ENCODE results near the gene TWF1.
A peak's percentile ranks its signal among the peaks of the same experiment; 100 is the strongest.

The TWF1 gene

DNA sequence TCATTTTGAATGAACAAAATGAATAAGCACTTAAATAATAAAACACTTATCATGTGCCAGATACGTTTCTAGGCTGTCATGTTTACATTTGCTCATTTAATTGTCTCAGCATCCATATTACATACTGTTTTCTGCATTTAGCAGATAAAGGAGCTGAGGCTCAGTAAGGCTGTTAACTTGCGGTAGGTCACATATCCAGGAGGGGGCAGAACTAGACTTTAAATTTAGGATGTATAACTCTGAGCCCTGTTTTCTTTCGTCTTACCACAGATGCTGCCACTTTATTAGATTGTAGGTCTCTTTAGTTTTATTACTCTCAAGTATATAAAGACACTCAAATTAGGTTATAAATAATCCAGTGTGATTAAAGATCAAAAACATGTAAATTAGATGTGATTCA is 29.6 kb downstream of the TWF1 start:
- peak; percentile 50 for DNase-seq (ENCODE audit: low read depth)
- TF ChIP-seq, protein P1, sequence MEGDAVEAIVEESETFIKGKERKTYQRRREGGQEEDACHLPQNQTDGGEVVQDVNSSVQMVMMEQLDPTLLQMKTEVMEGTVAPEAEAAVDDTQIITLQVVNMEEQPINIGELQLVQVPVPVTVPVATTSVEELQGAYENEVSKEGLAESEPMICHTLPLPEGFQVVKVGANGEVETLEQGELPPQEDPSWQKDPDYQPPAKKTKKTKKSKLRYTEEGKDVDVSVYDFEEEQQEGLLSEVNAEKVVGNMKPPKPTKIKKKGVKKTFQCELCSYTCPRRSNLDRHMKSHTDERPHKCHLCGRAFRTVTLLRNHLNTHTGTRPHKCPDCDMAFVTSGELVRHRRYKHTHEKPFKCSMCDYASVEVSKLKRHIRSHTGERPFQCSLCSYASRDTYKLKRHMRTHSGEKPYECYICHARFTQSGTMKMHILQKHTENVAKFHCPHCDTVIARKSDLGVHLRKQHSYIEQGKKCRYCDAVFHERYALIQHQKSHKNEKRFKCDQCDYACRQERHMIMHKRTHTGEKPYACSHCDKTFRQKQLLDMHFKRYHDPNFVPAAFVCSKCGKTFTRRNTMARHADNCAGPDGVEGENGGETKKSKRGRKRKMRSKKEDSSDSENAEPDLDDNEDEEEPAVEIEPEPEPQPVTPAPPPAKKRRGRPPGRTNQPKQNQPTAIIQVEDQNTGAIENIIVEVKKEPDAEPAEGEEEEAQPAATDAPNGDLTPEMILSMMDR (IDR thresholded peaks at IDR 0.05; ENCODE audit: insufficient read depth, low read depth, low read length, missing control alignments) = peak; percentile 49
- H3K4me3 ChIP-seq (ENCODE audit: low read length) = no peak overlapping the region

DNA sequence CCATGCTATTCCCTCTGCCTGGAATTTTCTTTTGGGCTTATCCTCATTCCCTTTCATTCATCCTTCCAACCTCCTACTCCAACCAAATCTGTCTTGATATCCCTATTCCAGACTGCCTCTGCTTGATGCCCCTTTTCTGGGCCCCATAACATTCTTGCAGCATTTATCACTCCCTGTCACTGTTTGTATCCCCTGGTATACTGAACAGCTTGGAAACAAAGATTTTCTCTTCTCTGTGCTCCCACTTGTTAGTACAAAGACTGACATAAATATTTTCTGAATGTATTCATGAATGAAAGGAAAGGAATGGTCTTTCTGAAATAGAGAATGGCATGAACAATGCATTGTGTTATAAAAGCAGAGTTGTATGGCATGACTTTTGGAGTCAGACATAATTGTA is 39.8 kb downstream of the TWF1 start:
- DNase-seq (ENCODE audit: low read depth) = no peak
- TF ChIP-seq, protein P1 (IDR thresholded peaks at IDR 0.05; ENCODE audit: insufficient read depth, low read depth, low read length, missing control alignments) = no peak
- H3K4me3 ChIP-seq (ENCODE audit: low read length) = no peak overlapping the region

DNA sequence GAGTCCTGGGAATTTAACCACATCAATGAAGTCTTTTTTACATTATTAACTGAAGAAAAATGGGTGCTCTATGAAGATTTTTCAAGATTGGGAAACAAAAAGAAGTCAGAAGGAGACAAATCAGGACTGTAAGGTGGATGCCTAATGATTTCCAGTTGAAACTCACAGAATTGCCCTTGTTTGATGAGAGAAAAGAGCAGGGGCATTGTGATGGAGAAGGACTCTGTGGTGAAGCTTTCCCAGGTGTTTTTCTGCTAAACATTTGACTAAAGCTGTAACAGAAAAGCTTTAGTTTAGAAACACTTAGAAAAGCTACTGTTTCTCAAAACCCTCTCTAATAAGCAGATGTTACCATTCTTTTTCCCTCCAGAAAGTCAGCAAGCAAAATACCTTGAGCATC is 41.6 kb downstream of the TWF1 start:
- no peak overlapping the region for H3K4me3 ChIP-seq (ENCODE audit: low read length)
- TF ChIP-seq, protein P1 (IDR thresholded peaks at IDR 0.05; ENCODE audit: insufficient read depth, low read depth, low read length, missing control alignments) = no peak
- no peak for DNase-seq (ENCODE audit: low read depth)

DNA sequence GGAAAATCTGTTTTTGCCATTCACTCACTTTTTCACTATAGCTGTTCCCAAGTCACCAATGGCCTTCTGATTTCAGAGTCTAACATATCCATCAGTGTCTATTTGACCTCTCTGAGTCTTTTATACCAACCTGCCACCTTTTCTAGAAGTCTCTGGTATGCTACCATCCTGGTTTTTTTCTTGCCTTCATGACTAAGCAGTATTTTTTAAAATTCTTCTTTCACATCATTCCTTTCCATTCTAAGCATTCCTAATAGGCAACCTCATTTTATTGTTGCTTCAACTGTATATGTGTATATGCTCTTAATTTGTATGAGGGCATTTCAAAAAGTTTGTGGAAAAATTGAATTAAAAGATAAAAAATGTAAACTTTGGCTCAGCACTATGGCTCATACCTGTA is 42.3 kb downstream of the TWF1 start:
- DNase-seq (ENCODE audit: low read depth) = no peak
- TF ChIP-seq, protein P1 (IDR thresholded peaks at IDR 0.05; ENCODE audit: insufficient read depth, low read depth, low read length, missing control alignments) = no peak
- H3K4me3 ChIP-seq (ENCODE audit: low read length) = no peak overlapping the region

DNA sequence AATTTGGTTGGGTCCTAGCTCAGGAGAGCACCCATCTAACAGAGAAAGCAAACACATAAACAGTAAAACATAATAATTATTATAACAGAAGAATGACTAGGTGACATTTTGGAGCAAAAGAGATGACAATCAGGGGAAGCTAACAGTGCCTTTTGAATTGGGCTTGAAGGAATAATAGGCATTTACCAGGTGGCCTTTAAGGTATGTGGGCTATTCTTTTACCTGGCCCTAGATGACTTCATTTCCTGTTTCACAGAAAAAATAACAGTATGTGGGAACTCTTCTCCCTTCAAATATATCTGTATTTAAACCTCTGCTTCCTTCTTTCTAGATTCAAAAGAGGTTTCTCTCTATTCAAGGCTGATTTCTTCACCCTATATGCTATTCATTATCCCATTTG is 43.5 kb downstream of the TWF1 start:
- peak; percentile 5 for DNase-seq (ENCODE audit: low read depth)
- TF ChIP-seq, protein P1 (IDR thresholded peaks at IDR 0.05; ENCODE audit: insufficient read depth, low read depth, low read length, missing control alignments) = no peak
- H3K4me3 ChIP-seq (ENCODE audit: low read length) = no peak overlapping the region

DNA sequence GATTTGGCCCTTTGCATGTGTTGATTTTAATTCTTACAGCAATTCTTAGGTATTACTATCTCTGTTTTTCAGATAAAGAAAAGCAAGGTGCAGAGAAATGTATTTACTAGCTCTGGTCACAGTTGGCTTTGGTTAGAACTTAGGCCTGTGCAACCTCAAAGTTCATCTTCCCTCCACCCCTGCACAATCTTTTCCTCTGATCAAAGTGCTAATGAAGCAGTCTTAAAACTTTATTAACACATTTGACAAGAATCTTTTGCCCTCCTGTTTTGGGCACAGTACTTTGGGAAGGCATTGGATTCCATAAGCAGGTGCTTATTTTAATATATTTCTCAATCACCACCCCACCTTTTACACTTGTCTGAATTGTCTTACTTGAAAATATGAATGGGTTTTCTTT is 44.6 kb downstream of the TWF1 start:
- H3K4me3 ChIP-seq (ENCODE audit: low read length) = no peak overlapping the region
- TF ChIP-seq, protein P1 (IDR thresholded peaks at IDR 0.05; ENCODE audit: insufficient read depth, low read depth, low read length, missing control alignments) = no peak
- no peak for DNase-seq (ENCODE audit: low read depth)

DNA sequence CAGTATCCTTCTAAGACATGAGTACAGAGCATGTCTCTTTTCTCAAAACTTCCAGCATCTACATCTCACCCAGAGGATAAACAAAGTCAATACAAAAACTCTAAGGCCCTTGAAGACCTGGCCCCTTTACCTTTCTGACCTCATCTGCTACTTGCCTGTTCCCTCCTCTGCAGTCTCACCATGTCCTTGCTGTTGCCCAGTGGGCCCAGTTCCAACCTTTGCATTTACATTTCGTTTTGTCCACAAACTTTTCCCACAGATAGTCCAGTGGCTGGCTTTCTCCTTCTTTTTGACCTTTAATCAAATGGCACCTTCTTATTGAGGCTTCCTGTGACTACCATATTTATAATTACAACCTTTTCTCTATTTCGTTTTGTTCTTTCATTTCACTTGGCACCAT is 45.7 kb downstream of the TWF1 start:
- DNase-seq (ENCODE audit: low read depth) = no peak
- peak overlapping the region; percentile 77 for H3K4me3 ChIP-seq (ENCODE audit: low read length)
- TF ChIP-seq, protein P1 (IDR thresholded peaks at IDR 0.05; ENCODE audit: insufficient read depth, low read depth, low read length, missing control alignments) = no peak

Data from epithelial cell of esophagus (primary cell).